Measurements from ENCODE around the gene MEGF8. TPM values are rescaled to one million over a fixed set of nuclear protein-coding genes. Genes with fewer than 3 reads are reported as not detected.

The MEGF8 gene
- total and polyA plus RNA-seq, 10 of the 15 experiments (the other 5 are each of a cell fraction or from before 2014, with no cell fraction given) = 0.43 to 12.8 (median 2.7) TPM

- peak; percentile 96 for FAIRE-seq
- 9% methylated on average over 10 of the region's 10 CpGs for WGBS (ENCODE audit: insufficient coverage, insufficient replicate concordance, low lambda C conversion rate, missing lambda C conversion rate)
- TF ChIP-seq, protein P1, sequence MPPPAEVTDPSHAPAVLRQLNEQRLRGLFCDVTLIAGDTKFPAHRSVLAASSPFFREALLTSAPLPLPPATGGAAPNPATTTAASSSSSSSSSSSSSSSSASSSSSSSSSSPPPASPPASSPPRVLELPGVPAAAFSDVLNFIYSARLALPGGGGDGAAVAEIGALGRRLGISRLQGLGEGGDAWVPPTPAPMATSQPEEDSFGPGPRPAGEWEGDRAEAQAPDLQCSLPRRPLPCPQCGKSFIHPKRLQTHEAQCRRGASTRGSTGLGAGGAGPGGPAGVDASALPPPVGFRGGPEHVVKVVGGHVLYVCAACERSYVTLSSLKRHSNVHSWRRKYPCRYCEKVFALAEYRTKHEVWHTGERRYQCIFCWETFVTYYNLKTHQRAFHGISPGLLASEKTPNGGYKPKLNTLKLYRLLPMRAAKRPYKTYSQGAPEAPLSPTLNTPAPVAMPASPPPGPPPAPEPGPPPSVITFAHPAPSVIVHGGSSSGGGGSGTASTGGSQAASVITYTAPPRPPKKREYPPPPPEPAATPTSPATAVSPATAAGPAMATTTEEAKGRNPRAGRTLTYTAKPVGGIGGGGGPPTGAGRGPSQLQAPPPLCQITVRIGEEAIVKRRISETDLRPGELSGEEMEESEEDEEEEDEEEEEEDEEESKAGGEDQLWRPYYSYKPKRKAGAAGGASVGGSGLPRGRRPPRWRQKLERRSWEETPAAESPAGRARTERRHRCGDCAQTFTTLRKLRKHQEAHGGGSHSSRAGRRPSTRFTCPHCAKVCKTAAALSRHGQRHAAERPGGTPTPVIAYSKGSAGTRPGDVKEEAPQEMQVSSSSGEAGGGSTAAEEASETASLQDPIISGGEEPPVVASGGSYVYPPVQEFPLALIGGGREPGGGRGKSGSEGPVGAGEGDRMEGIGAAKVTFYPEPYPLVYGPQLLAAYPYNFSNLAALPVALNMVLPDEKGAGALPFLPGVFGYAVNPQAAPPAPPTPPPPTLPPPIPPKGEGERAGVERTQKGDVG (CRISPR knock-in tag; IDR thresholded peaks at IDR 0.05) = no peak
- TF ChIP-seq CHD2 (IDR thresholded peaks at IDR 0.05; ENCODE audit: borderline replicate concordance, low read depth, low read length) = no peak
- no peak for TF ChIP-seq ZBTB11 (CRISPR knock-in tag; IDR thresholded peaks at IDR 0.05)
- TF ChIP-seq ZNF207 (IDR thresholded peaks at IDR 0.05; ENCODE audit: borderline replicate concordance) = no peak
- no peak for TF ChIP-seq MXI1 (IDR thresholded peaks at IDR 0.05; ENCODE audit: low read depth, low read length)
- TF ChIP-seq CEBPB (IDR thresholded peaks at IDR 0.05; ENCODE audit: borderline replicate concordance in 1 of 2, low read depth in 2 of 2, low read length in 2 of 2) = no peak
- no peak for TF ChIP-seq SIN3A (IDR thresholded peaks at IDR 0.05; ENCODE audit: low read depth, low read length)
- TF ChIP-seq IRF3 (IDR thresholded peaks at IDR 0.05) = 0 out of 2 replicates have a peak, but pooled peaks have one; percentile 17
- TF ChIP-seq BRCA1 (IDR thresholded peaks at IDR 0.05; ENCODE audit: low read depth, low read length) = no peak
- TF ChIP-seq WRNIP1 (IDR thresholded peaks at IDR 0.05; ENCODE audit: borderline replicate concordance, low read depth, low read length) = no peak
- TF ChIP-seq HDGF (IDR thresholded peaks at IDR 0.05) = peak; percentile 49; the same call in 1 of the 2 replicates
- peak; percentile 76 for TF ChIP-seq YY1 (IDR thresholded peaks at IDR 0.05; ENCODE audit: low read depth, low read length)
Measured at GRCh38 chr19:42420055-42420544, 94.7 kb downstream of the MEGF8 start.

More at GRCh38 chr19:42420055-42420544, 94.7 kb downstream of the MEGF8 start:
- ChIA-PET CTCF (interaction anchor here (0.5 to 6.8 kb wide), 18 partner anchors 9 to 1005 kb away, joined by 3 to 95 read pairs (median 4); partner anchors contain the start of gene CEACAM1), SMC1A (ENCODE audit: uncharacterized antibody, unreplicated experiment) (interaction anchor here (0.6 to 3.5 kb wide), 6 partner anchors 9 to 24 kb away, joined by 3 to 15 read pairs (median 6); no protein-coding TSS in a partner anchor), POLR2A (interaction anchor here (0.9 to 2.3 kb wide), 2 partner anchors 14 to 23 kb away, joined by 3 to 5 read pairs; no protein-coding TSS in a partner anchor), RAD21 (ENCODE audit: unreplicated experiment) (interaction anchor here (1.0 to 2.1 kb wide), 6 partner anchors 11 to 30 kb away, joined by 3 to 15 read pairs (median 4); no protein-coding TSS in a partner anchor)
- no peak for DNase-seq (ENCODE audit: low read depth, low spot score)
- Histone ChIP-seq H3K4me3 (no peak overlapping the region), H3K36me3 (ENCODE audit: control insufficient read depth in 2 of 2, insufficient read depth in 2 of 2, low read length in 1 of 2) (no peaks in the 10 kb centered on the region), H3K9ac (ENCODE audit: control insufficient read depth, insufficient read depth, low read length) (no peak overlapping the region), H2AFZ (ENCODE audit: control insufficient read depth, low read depth, low read length) (no peak overlapping the region), H3K4me2 (ENCODE audit: control insufficient read depth, insufficient read depth) (0 out of 2 replicates have a peak overlapping the region, but pooled peaks have one; percentile 35), H3K27ac (ENCODE audit: control insufficient read depth, insufficient read depth) (no peak overlapping the region), H3K9me3 (replicated peaks; ENCODE audit: control insufficient read depth, insufficient read depth, low read length) (no peaks in the 10 kb centered on the region), H3K79me2 (ENCODE audit: control insufficient read depth, insufficient read depth, low read length) (peaks cover 4% of the 10 kb centered on the region), H4K20me1 (ENCODE audit: control insufficient read depth, insufficient read depth) (no peaks in the 10 kb centered on the region), H3K27me3 (replicated peaks in 1 of 2; ENCODE audit: control insufficient read depth in 2 of 2, insufficient read depth in 2 of 2, low read length in 1 of 2) (no peaks in the 10 kb centered on the region), H3K4me1 (ENCODE audit: control insufficient read depth, insufficient read depth, low read length) (peaks cover 16% of the 10 kb centered on the region)
- no TSS peak for BruUV-seq (replicated peaks)
- in situ Hi-C loops (cut with MboI) (no loop called here), intact Hi-C loops (cut with micrococcal nuclease; ENCODE audit: unreplicated experiment) (loop anchor here (1.0 to 5.0 kb wide), 2 partner anchors 13 to 93 kb away; partner anchors contain the start of gene MEGF8)
- peak; percentile 71 for ATAC-seq

All from GM12878 (cell line).